Suprapubic skin (tissue), 4 donors: Measurements from ENCODE around the gene RTN4R. TPM values are rescaled to one million over a fixed set of nuclear protein-coding genes. Genes with fewer than 3 reads are reported as not detected.

ENCODE experiments used
- DNase-seq, 2 donors: peaks; one replicate each; pipeline ENCODE4 v3.0.0-alpha.2; 2019; ENCODE audit warnings: low spot score in 2 of 2
- H3K27ac ChIP-seq: fragments of 200-600 bp; sonication (generic); one replicate; pipeline ENCODE4 v1.5.1; 2019
- H3K27me3 ChIP-seq: fragments of 200-600 bp; sonication (generic); one replicate; pipeline ENCODE4 v1.5.1; 2019
- H3K36me3 ChIP-seq: fragments of 200-600 bp; sonication (generic); one replicate; pipeline ENCODE4 v1.5.1; 2019
- H3K4me1 ChIP-seq: fragments of 200-600 bp; sonication (generic); one replicate; pipeline ENCODE4 v1.5.1; 2019
- H3K4me3 ChIP-seq: fragments of 200-600 bp; sonication (generic); one replicate; pipeline ENCODE4 v1.5.1; 2019; ENCODE audit warnings: mild to moderate bottlenecking
- H3K9me3 ChIP-seq: fragments of 200-600 bp; sonication (generic); one replicate; pipeline ENCODE4 v1.5.1; 2019
- CTCF ChIP-seq, 2 donors: fragments of 200-600 bp in 1 of 2; fragments of 450-650 bp in 1 of 2; sonication (generic) in 1 of 2; IDR thresholded peaks; one replicate each; pipeline ENCODE4 v1.5.1; 2016 to 2019; ENCODE audit warnings: antibody characterized with exemption in 2 of 2, mild to moderate bottlenecking in 1 of 2, moderate library complexity in 1 of 2
- EP300 ChIP-seq: sonication (generic); formaldehyde crosslinking; IDR thresholded peaks from one replicate; pipeline ENCODE4 v1.6.1; 2017; ENCODE audit warnings: antibody characterized with exemption
- POLR2A ChIP-seq, 2 donors: fragments of 450-650 bp; IDR thresholded peaks; one replicate each; pipeline ENCODE4 v1.6.1; 2017; ENCODE audit warnings: antibody characterized with exemption in 2 of 2, mild to moderate bottlenecking in 2 of 2, moderate library complexity in 2 of 2
- POLR2AphosphoS5 ChIP-seq, 3 donors: sonication (generic); formaldehyde crosslinking; IDR thresholded peaks; one replicate each; pipeline ENCODE4 v1.6.1; 2017; ENCODE audit warnings: antibody characterized with exemption in 3 of 3
- WGBS: methylation state at CpG from one replicate; pipeline ENCODE4 v1.1.5; 2018; 5-methylcytosine and 5-hydroxymethylcytosine counted together
- total RNA-seq, 4 donors: library from RNA; depleted of rRNA; stranded (reverse); fragments of >200 nt; gene quantifications; one replicate each; pipeline ENCODE4 v1.1.0, GENCODE V29; 2016

Gene RTN4R
- total RNA-seq, 4 donors from 2014 or later, result 5.0 to 12.2 (median 9.2) TPM

- H3K4me3 ChIP-seq, result no peak overlapping the region
- DNase-seq, result no peak
- H3K4me1 ChIP-seq, result peaks cover 2% of the 10 kb centered on the region
- H3K27me3 ChIP-seq, result no peaks in the 10 kb centered on the region
- 85% methylated on average over 5 of the region's 9 CpGs for WGBS
- H3K27ac ChIP-seq, result no peak overlapping the region
- H3K36me3 ChIP-seq, result no peaks in the 10 kb centered on the region
- TF ChIP-seq POLR2AphosphoS5 (IDR thresholded peaks at IDR 0.05) (no peak), EP300 (no peak), POLR2A (IDR thresholded peaks at IDR 0.05) (no peak), CTCF (IDR thresholded peaks at IDR 0.05) (no peak)
- no peaks in the 10 kb centered on the region for H3K9me3 ChIP-seq
Measured at GRCh38 chr22:20232781-20233180, 35.3 kb downstream of the RTN4R start.

- WGBS, result 82% methylated on average over 2 of the region's 6 CpGs
- Histone ChIP-seq H3K27ac (no peak overlapping the region), H3K4me1 (no peaks in the 10 kb centered on the region), H3K9me3 (no peaks in the 10 kb centered on the region), H3K4me3 (no peak overlapping the region), H3K27me3 (no peaks in the 10 kb centered on the region), H3K36me3 (no peaks in the 10 kb centered on the region)
- no peak for DNase-seq
- TF ChIP-seq POLR2AphosphoS5 (IDR thresholded peaks at IDR 0.05), result no peak
- no peak for TF ChIP-seq EP300
- TF ChIP-seq CTCF (IDR thresholded peaks at IDR 0.05), result no peak
- TF ChIP-seq POLR2A (IDR thresholded peaks at IDR 0.05), result no peak
Measured at GRCh38 chr22:20232237-20232598, 35.9 kb downstream of the RTN4R start.

GRCh38 chr22:20231514-20232236 lies 36.4 kb downstream of the RTN4R start:
- Histone ChIP-seq H3K27ac (no peak overlapping the region), H3K4me1 (no peaks in the 10 kb centered on the region), H3K36me3 (no peaks in the 10 kb centered on the region), H3K27me3 (no peaks in the 10 kb centered on the region), H3K4me3 (no peak overlapping the region), H3K9me3 (no peaks in the 10 kb centered on the region)
- 91% methylated on average over 9 of the region's 17 CpGs for WGBS
- no peak for DNase-seq
- TF ChIP-seq POLR2A (IDR thresholded peaks at IDR 0.05), result no peak
- no peak for TF ChIP-seq POLR2AphosphoS5 (IDR thresholded peaks at IDR 0.05)
- TF ChIP-seq EP300, result no peak
- TF ChIP-seq CTCF (IDR thresholded peaks at IDR 0.05), result no peak

GRCh38 chr22:20230777-20231420 lies 37.2 kb downstream of the RTN4R start:
- Histone ChIP-seq H3K27ac (no peak overlapping the region), H3K27me3 (no peaks in the 10 kb centered on the region), H3K36me3 (no peaks in the 10 kb centered on the region), H3K9me3 (no peaks in the 10 kb centered on the region), H3K4me1 (no peaks in the 10 kb centered on the region), H3K4me3 (no peak overlapping the region)
- WGBS, result 89% methylated on average over 5 of the region's 11 CpGs
- no peak for TF ChIP-seq EP300
- TF ChIP-seq POLR2AphosphoS5 (IDR thresholded peaks at IDR 0.05), result no peak
- TF ChIP-seq POLR2A (IDR thresholded peaks at IDR 0.05), result no peak
- TF ChIP-seq CTCF (IDR thresholded peaks at IDR 0.05), result no peak
- no peak for DNase-seq

GRCh38 chr22:20229916-20230775 lies 38.0 kb downstream of the RTN4R start:
- H3K36me3 ChIP-seq, result no peaks in the 10 kb centered on the region
- H3K9me3 ChIP-seq, result no peaks in the 10 kb centered on the region
- H3K27me3 ChIP-seq, result no peaks in the 10 kb centered on the region
- no peak overlapping the region for H3K27ac ChIP-seq
- H3K4me1 ChIP-seq, result no peaks in the 10 kb centered on the region
- H3K4me3 ChIP-seq, result no peak overlapping the region
- no peak for DNase-seq
- 74% methylated on average over 7 of the region's 24 CpGs for WGBS
- no peak for TF ChIP-seq CTCF (IDR thresholded peaks at IDR 0.05)
- TF ChIP-seq EP300, result no peak
- no peak for TF ChIP-seq POLR2A (IDR thresholded peaks at IDR 0.05)
- no peak for TF ChIP-seq POLR2AphosphoS5 (IDR thresholded peaks at IDR 0.05)
